IMR-90 (cell line): ENCODE data around the gene DIP2C. TPM values are rescaled to one million over a fixed set of nuclear protein-coding genes. Genes with fewer than 3 reads are reported as not detected.

Experiments
- ATAC-seq: fragments of 200-7000 bp; cut with Tn5 transposase; 2 replicates; pipeline ENCODE4 v1.9.1; 2020; ENCODE audit warnings: low read depth, mild to moderate bottlenecking, moderate library complexity
- BruUV-seq: library from RNA; stranded (reverse); fragments of 400-500 nt; replicated peaks from 2 replicates; lab custom pipeline; 2021; lab: Mats Ljungman, UMichigan
- CTCF ChIA-PET: fragments of 300-600 bp; formaldehyde crosslinking; extraction: SDS; loops from one replicate; lab custom pipeline; 2021; ENCODE audit warnings: antibody characterized with exemption; lab: Yijun Ruan, JAX
- POLR2A ChIA-PET: fragments of 300-600 bp; sonication (Branson Sonifier 250); formaldehyde crosslinking; loops from one replicate; lab custom pipeline; 2022; ENCODE audit warnings: antibody characterized with exemption; ENCODE audit not compliant: unreplicated experiment; lab: Charles Lee
- DNase-seq: peaks from one replicate; pipeline ENCODE4 v3.0.0; 2013
- H2AFZ ChIP-seq: replicated peaks from 2 replicates; pipeline ENCODE3; 2013; ENCODE audit warnings: low read length, mild to moderate bottlenecking; ENCODE audit not compliant: poor library complexity
- H2AK5ac ChIP-seq: 2 replicates; pipeline ENCODE4 v1.6.1; 2013; ENCODE audit warnings: low read depth, low read length, inconsistent platforms
- H2AK9ac ChIP-seq: replicated peaks from 2 replicates; pipeline ENCODE3; 2013; ENCODE audit warnings: mild to moderate bottlenecking, low read depth, low read length, moderate library complexity; ENCODE audit not compliant: poor library complexity
- H2BK120ac ChIP-seq: 2 replicates; pipeline ENCODE4 v1.6.1; 2013; ENCODE audit warnings: low read depth, low read length, inconsistent platforms
- H2BK15ac ChIP-seq: 3 replicates; pipeline ENCODE4 v1.6.1; 2013; ENCODE audit warnings: low read depth, low read length, inconsistent platforms
- H2BK20ac ChIP-seq: 2 replicates; pipeline ENCODE4 v1.6.1; 2013; ENCODE audit warnings: low read depth, mild to moderate bottlenecking, inconsistent platforms, low read length, moderate library complexity
- H2BK5ac ChIP-seq: 2 replicates; pipeline ENCODE4 v1.6.1; 2013; ENCODE audit warnings: mild to moderate bottlenecking, low read depth, low read length, inconsistent platforms; ENCODE audit not compliant: poor library complexity, severe bottlenecking
- H3K14ac ChIP-seq: replicated peaks from 2 replicates; pipeline ENCODE4 v1.6.1; 2013; ENCODE audit warnings: low read depth, low read length, inconsistent platforms
- H3K18ac ChIP-seq: 2 replicates; pipeline ENCODE4 v1.6.1; 2013; ENCODE audit warnings: low read depth, low read length, control low read depth
- H3K23ac ChIP-seq: 2 replicates; pipeline ENCODE4 v1.6.1; 2013; ENCODE audit warnings: low read depth, low read length, inconsistent platforms
- H3K27ac ChIP-seq: 2 replicates; pipeline ENCODE4 v1.5.1; 2013; ENCODE audit warnings: mild to moderate bottlenecking, control low read depth, low read length; ENCODE audit not compliant: insufficient read depth
- H3K27me3 ChIP-seq: 2 replicates; pipeline ENCODE4 v1.6.1; 2013; ENCODE audit warnings: low read length; ENCODE audit not compliant: control insufficient read depth, insufficient read depth
- H3K36me3 ChIP-seq: 2 replicates; pipeline ENCODE4 v1.6.1; 2013; ENCODE audit warnings: low read length, mixed read lengths; ENCODE audit not compliant: control insufficient read depth, insufficient read depth
- H3K4ac ChIP-seq: 2 replicates; pipeline ENCODE4 v1.6.1; 2013; ENCODE audit warnings: low read depth, low read length, inconsistent platforms
- H3K4me1 ChIP-seq: 2 replicates; pipeline ENCODE4 v1.6.1; 2013; ENCODE audit warnings: low read length, mixed read lengths; ENCODE audit not compliant: control insufficient read depth, insufficient read depth
- H3K4me2 ChIP-seq: 2 replicates; pipeline ENCODE4 v1.6.1; 2013; ENCODE audit warnings: low read depth, mild to moderate bottlenecking, control low read depth, low read length, moderate library complexity
- H3K4me3 ChIP-seq: 2 replicates; pipeline ENCODE4 v1.5.1; 2013; ENCODE audit warnings: low read depth, mild to moderate bottlenecking, control low read depth, low read length, moderate library complexity; ENCODE audit not compliant: insufficient read depth
- H3K56ac ChIP-seq: 2 replicates; pipeline ENCODE4 v1.6.1; 2013; ENCODE audit warnings: low read length, inconsistent platforms; ENCODE audit not compliant: insufficient read depth; ENCODE audit errors: extremely low read depth
- H3K79me1 ChIP-seq, 2 experiments: 2 replicates each; pipeline ENCODE4 v1.6.1; 2013; ENCODE audit warnings: low read length in 2 of 2, inconsistent platforms in 1 of 2, low read depth in 1 of 2
- H3K9ac ChIP-seq: 2 replicates; pipeline ENCODE4 v1.6.1; 2013; ENCODE audit warnings: low read depth, low read length, control low read depth
- H3K9me1 ChIP-seq: 2 replicates; pipeline ENCODE4 v1.6.1; 2013; ENCODE audit warnings: low read length, inconsistent platforms; ENCODE audit not compliant: insufficient read depth
- H3K9me3 ChIP-seq: 2 replicates; pipeline ENCODE4 v1.6.1; 2013; ENCODE audit warnings: low read length; ENCODE audit not compliant: control insufficient read depth, insufficient read depth
- H4K20me1 ChIP-seq: 2 replicates; pipeline ENCODE4 v1.6.1; 2013; ENCODE audit warnings: low read length, inconsistent platforms; ENCODE audit not compliant: insufficient read depth
- H4K5ac ChIP-seq: 2 replicates; pipeline ENCODE4 v1.6.1; 2013; ENCODE audit warnings: mild to moderate bottlenecking, low read depth, low read length, control low read depth
- H4K8ac ChIP-seq, 2 experiments: 2 replicates each; pipeline ENCODE4 v1.6.1; 2013; ENCODE audit warnings: low read depth in 2 of 2, low read length in 2 of 2, control low read depth in 1 of 2, inconsistent platforms in 1 of 2
- H4K91ac ChIP-seq: 2 replicates; pipeline ENCODE4 v1.6.1; 2013; ENCODE audit warnings: low read depth, low read length, inconsistent platforms; ENCODE audit not compliant: insufficient read depth
- CEBPB ChIP-seq: IDR thresholded peaks from 2 replicates; pipeline ENCODE4 v1.6.1; 2012; ENCODE audit warnings: low read depth, low read length, improper control_type of control experiment
- CHD1 ChIP-seq: IDR thresholded peaks from 2 replicates; pipeline ENCODE4 v1.6.1; 2012; ENCODE audit warnings: low read depth, low read length, improper control_type of control experiment
- CTCF ChIP-seq: conservative IDR thresholded peaks from 2 replicates; pipeline ENCODE4 v1.5.1; 2012; ENCODE audit warnings: mild to moderate bottlenecking, low read depth, low read length, improper control_type of control experiment
- ELK1 ChIP-seq: fragments of 150-350 bp; IDR thresholded peaks from 2 replicates; pipeline ENCODE4 v1.6.1; 2016; ENCODE audit warnings: low read depth, mild to moderate bottlenecking, low read length, moderate library complexity, borderline replicate concordance
- FOS ChIP-seq: fragments of 150-350 bp; IDR thresholded peaks from 2 replicates; pipeline ENCODE4 v1.6.1; 2016; ENCODE audit warnings: low read depth, low read length
- MAFK ChIP-seq: IDR thresholded peaks from 2 replicates; pipeline ENCODE4 v1.6.1; 2012; ENCODE audit warnings: low read depth, low read length, improper control_type of control experiment
- MXI1 ChIP-seq: IDR thresholded peaks from 2 replicates; pipeline ENCODE4 v1.6.1; 2012; ENCODE audit warnings: low read depth, mild to moderate bottlenecking, low read length, moderate library complexity, borderline replicate concordance
- POLR2A ChIP-seq: IDR thresholded peaks from 2 replicates; pipeline ENCODE4 v1.6.1; 2012; ENCODE audit warnings: mild to moderate bottlenecking, low read depth, low read length
- RAD21 ChIP-seq: IDR thresholded peaks from 2 replicates; pipeline ENCODE4 v1.6.1; 2012; ENCODE audit warnings: low read length, improper control_type of control experiment
- USF2 ChIP-seq: fragments of 150-350 bp; IDR thresholded peaks from 2 replicates; pipeline ENCODE4 v1.6.1; 2017; ENCODE audit warnings: mild to moderate bottlenecking, antibody characterized with exemption, low read length, low read depth
- WGBS, 2 experiments: methylation state at CpG; one replicate each; pipeline versions ENCODE4 v1.1.5 to v1.1.7; 2013; ENCODE audit warnings: missing lambda C conversion rate in 2 of 2; ENCODE audit not compliant: insufficient read length in 1 of 2; ENCODE audit errors: extremely low coverage in 2 of 2; 5-methylcytosine and 5-hydroxymethylcytosine counted together
- dilution Hi-C: fragments of 300-500 bp; cut with HindIII; formaldehyde crosslinking; loops from one replicate; pipeline ENCODE4 v1.14.3; 2018; ENCODE audit warnings: low sequenced_read_pairs; ENCODE audit not compliant: unreplicated experiment
- in situ Hi-C: fragments of 300-500 bp; cut with MboI; formaldehyde crosslinking; loops from 3 replicates; pipeline ENCODE4 v1.14.3; 2019; ENCODE audit warnings: low sequenced_read_pairs, inconsistent platforms, mixed read lengths
- intact Hi-C: fragments of 100-400 bp; cut with micrococcal nuclease; formaldehyde crosslinking; loops from 2 replicates; pipeline ENCODE4 v1.10.0; 2022
- polyA plus RNA-seq, 3 experiments: library from polyadenylated mRNA; depleted of rRNA; stranded (reverse); fragments of >200 nt; gene quantifications; 2 replicates each; pipeline ENCODE4 v1.2.3, GENCODE V29; 2012; ENCODE audit warnings: low replicate concordance in 1 of 3
- total RNA-seq: library from RNA; depleted of rRNA; stranded (reverse); fragments of >200 nt; gene quantifications from 2 replicates; pipeline ENCODE4 v1.2.3, GENCODE V29; 2012

The DIP2C gene
- total and polyA plus RNA-seq, 2 of the 4 experiments (the other 2 are of a cell fraction) = 8.6 to 17.3 TPM

GRCh38 chr10:393787-394438 lies 295.6 kb downstream of the DIP2C start:
- intact Hi-C loops = no loop called here
- Histone ChIP-seq H3K4me3 (no peak overlapping the region), H3K18ac (no peak overlapping the region), H3K9ac (no peak overlapping the region), H3K9me3 (no peaks in the 10 kb centered on the region), H3K14ac (no peak overlapping the region), H2AFZ (no peak overlapping the region), H2BK20ac (no peak overlapping the region), H4K20me1 (peaks cover 4% of the 10 kb centered on the region; the same call in 1 of the 2 replicates), H4K5ac (no peak overlapping the region), H3K27me3 (no peaks in the 10 kb centered on the region), H3K56ac (no peak overlapping the region), H4K91ac (no peak overlapping the region), H3K79me1 (peaks cover 25 to 66% of the 10 kb centered on the region in 2 experiments), H2AK9ac (no peak overlapping the region), H3K4me2 (no peak overlapping the region), H3K4ac (no peak overlapping the region), H4K8ac (no peak overlapping the region), H3K36me3 (peaks cover 18% of the 10 kb centered on the region), H3K23ac (no peak overlapping the region), H2BK15ac (no peak overlapping the region), H2BK5ac (no peak overlapping the region), H3K9me1 (peaks cover 26% of the 10 kb centered on the region), H3K4me1 (no peaks in the 10 kb centered on the region), H2AK5ac (peak overlapping the region; percentile 24; the same call in 1 of the 2 replicates), H3K27ac (no peak overlapping the region), H2BK120ac (no peak overlapping the region)
- in situ Hi-C loops = no loop called here
- POLR2A ChIA-PET = no interaction called here
- no peak for TF ChIP-seq CHD1
- no peak for TF ChIP-seq MAFK
- no peak for TF ChIP-seq CEBPB
- no peak for TF ChIP-seq FOS
- no peak for TF ChIP-seq CTCF
- TF ChIP-seq POLR2A = no peak
- no peak for TF ChIP-seq ELK1
- no peak for TF ChIP-seq MXI1
- no peak for TF ChIP-seq RAD21
- no peak for TF ChIP-seq USF2
- no TSS peak for BruUV-seq
- no peak for DNase-seq
- no peak for ATAC-seq
- 100% methylated on average over 6 of the region's 14 CpGs; no CpG with 5 or more reads in 1 of the 2 experiments for WGBS, 2 experiments
- dilution Hi-C loops = no loop called here
- CTCF ChIA-PET = no interaction called here
